Lung (tissue), 12 donors: ENCODE data around the gene OPCML. TPM values are rescaled to one million over a fixed set of nuclear protein-coding genes. Genes with fewer than 3 reads are reported as not detected.

Source experiments
- ATAC-seq: fragments of 200-7000 bp; cut with Tn5 transposase; one replicate; pipeline ENCODE4 v1.9.1; 2020; ENCODE audit warnings: moderate number of reproducible peaks; ENCODE audit not compliant: insufficient read depth, low FRiP score
- DNase-seq, 3 donors: peaks; one replicate each; pipeline ENCODE4 v3.0.0-alpha.2; 2013 to 2017
- H3K27ac ChIP-seq, 2 donors: one replicate each; pipeline ENCODE4 v1.5.1; 2013; ENCODE audit warnings: mild to moderate bottlenecking in 2 of 2, moderate library complexity in 2 of 2, control low read depth in 1 of 2, inconsistent platforms in 1 of 2, low read depth in 1 of 2, low read length in 1 of 2
- H3K27me3 ChIP-seq, 3 donors: one replicate each; pipeline ENCODE4 v1.5.1; 2013; ENCODE audit warnings: low read length in 2 of 3; ENCODE audit not compliant: control insufficient read depth in 3 of 3, insufficient read depth in 3 of 3
- H3K36me3 ChIP-seq, 4 donors: one replicate each; pipeline ENCODE4 v1.5.1; 2013; ENCODE audit warnings: low read length in 4 of 4, mild to moderate bottlenecking in 1 of 4, moderate library complexity in 1 of 4; ENCODE audit not compliant: control insufficient read depth in 4 of 4, insufficient read depth in 4 of 4
- H3K4me1 ChIP-seq, 5 donors: one replicate each; pipeline ENCODE4 v1.5.1; 2013; ENCODE audit warnings: low read length in 5 of 5, mild to moderate bottlenecking in 2 of 5, moderate library complexity in 1 of 5; ENCODE audit not compliant: control insufficient read depth in 5 of 5, insufficient read depth in 5 of 5
- H3K4me3 ChIP-seq: one replicate; pipeline ENCODE4 v1.5.1; 2013; ENCODE audit warnings: mild to moderate bottlenecking, control low read depth, moderate library complexity
- H3K9ac ChIP-seq, 2 donors: one replicate each; pipeline ENCODE4 v1.5.1; 2013; ENCODE audit warnings: low read length in 2 of 2, control low read depth in 1 of 2; ENCODE audit not compliant: insufficient read depth in 1 of 2
- H3K9me3 ChIP-seq, 4 donors: one replicate each; pipeline ENCODE4 v1.5.1; 2013; ENCODE audit warnings: low read length in 3 of 4, mild to moderate bottlenecking in 1 of 4, moderate library complexity in 1 of 4; ENCODE audit not compliant: control insufficient read depth in 4 of 4, insufficient read depth in 3 of 4
- WGBS, 2 donors: extraction: QIAGEN DNeasy Blood & Tissue Kit; methylation state at CpG; one replicate each; pipeline ENCODE4 v1.1.7; 2013; 5-methylcytosine and 5-hydroxymethylcytosine counted together
- polyA plus RNA-seq, 2 donors: library from polyadenylated mRNA; stranded (reverse); fragments of 200-250 nt; gene quantifications; one replicate each; pipeline ENCODE4 v1.2.1, GENCODE V29; 2013
- total RNA-seq, 2 donors: library from RNA; depleted of rRNA in 1 of 2; stranded (reverse); fragments of >200 nt in 1 of 2; gene quantifications; one replicate each; pipeline ENCODE4 v1.2.1, GENCODE V29; 2014 to 2021
- TF ChIP-seq, protein P1 (sequence below): IDR thresholded peaks from 2 replicates; pipeline ENCODE4 v1.5.1; 2012; ENCODE audit warnings: mild to moderate bottlenecking; ENCODE audit errors: control extremely low read depth, extremely low read depth
- donor health status: control.
- donor health status: control.
- donor health status: Bipolar disorder and iron deficiency.
- donor health status: healthy.
- donor health status: DM: yes; HTN: yes; CAD: no.

OPCML gene
- total and polyA plus RNA-seq, 4 donors: 0.49 to 0.74 TPM; not detected in 2

- Histone ChIP-seq H3K4me3 (no peak overlapping the region), H3K9ac (no peak overlapping the region), H3K27ac (no peak overlapping the region), H3K4me1 (no peaks in the 10 kb centered on the region), H3K27me3 (no peaks in the 10 kb centered on the region), H3K36me3 (no peaks in the 10 kb centered on the region), H3K9me3 (no peaks in the 10 kb centered on the region)
- TF ChIP-seq, protein P1, sequence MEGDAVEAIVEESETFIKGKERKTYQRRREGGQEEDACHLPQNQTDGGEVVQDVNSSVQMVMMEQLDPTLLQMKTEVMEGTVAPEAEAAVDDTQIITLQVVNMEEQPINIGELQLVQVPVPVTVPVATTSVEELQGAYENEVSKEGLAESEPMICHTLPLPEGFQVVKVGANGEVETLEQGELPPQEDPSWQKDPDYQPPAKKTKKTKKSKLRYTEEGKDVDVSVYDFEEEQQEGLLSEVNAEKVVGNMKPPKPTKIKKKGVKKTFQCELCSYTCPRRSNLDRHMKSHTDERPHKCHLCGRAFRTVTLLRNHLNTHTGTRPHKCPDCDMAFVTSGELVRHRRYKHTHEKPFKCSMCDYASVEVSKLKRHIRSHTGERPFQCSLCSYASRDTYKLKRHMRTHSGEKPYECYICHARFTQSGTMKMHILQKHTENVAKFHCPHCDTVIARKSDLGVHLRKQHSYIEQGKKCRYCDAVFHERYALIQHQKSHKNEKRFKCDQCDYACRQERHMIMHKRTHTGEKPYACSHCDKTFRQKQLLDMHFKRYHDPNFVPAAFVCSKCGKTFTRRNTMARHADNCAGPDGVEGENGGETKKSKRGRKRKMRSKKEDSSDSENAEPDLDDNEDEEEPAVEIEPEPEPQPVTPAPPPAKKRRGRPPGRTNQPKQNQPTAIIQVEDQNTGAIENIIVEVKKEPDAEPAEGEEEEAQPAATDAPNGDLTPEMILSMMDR: no peak
- peak in 1 of 3 donors; percentile 14 for DNase-seq
- WGBS, 2 donors: 32 to 33% methylated on average over 2 of the region's 2 CpGs
- no peak for ATAC-seq
Observed at GRCh38 chr11:133306019-133306418, 226.3 kb downstream of the OPCML start.

GRCh38 chr11:133305208-133305956 is 226.9 kb downstream of the OPCML start:
- ATAC-seq: no peak
- H3K4me3 ChIP-seq: no peak overlapping the region
- no peaks in the 10 kb centered on the region for H3K9me3 ChIP-seq
- no peak overlapping the region for H3K27ac ChIP-seq
- TF ChIP-seq, protein P1: no peak
- no peaks in the 10 kb centered on the region for H3K4me1 ChIP-seq
- 72 to 81% methylated on average over 5 of the region's 5 CpGs for WGBS, 2 donors
- DNase-seq: no peak
- H3K36me3 ChIP-seq: no peaks in the 10 kb centered on the region
- H3K27me3 ChIP-seq: no peaks in the 10 kb centered on the region
- H3K9ac ChIP-seq: no peak overlapping the region

DNA sequence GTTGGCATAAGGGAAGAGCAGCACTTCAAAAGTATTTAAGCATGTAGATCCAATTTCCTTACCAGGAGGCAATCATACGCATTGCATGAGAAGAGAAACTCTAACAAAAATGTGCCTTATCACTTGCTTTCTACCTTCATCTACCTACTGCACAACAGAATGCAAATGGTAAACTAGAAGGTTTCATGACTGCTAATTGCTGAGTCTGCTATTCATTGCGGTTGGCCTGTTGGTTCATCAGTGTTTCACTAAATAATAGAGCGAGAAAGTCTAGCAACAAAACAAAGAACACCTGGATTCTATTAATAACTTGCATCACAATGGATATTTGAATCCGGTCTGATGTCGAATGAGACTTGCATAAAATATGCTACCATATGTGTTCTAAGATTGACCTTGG is 229.0 kb downstream of the OPCML start:
- Histone ChIP-seq H3K9ac (no peak overlapping the region), H3K27ac (no peak overlapping the region), H3K4me3 (no peak overlapping the region), H3K27me3 (peaks cover 0 to 2% (median 0%) of the 10 kb centered on the region in 3 donors), H3K9me3 (no peaks in the 10 kb centered on the region), H3K4me1 (no peaks in the 10 kb centered on the region), H3K36me3 (no peaks in the 10 kb centered on the region)
- DNase-seq (no peak), ATAC-seq (no peak)
- WGBS, 2 donors: 92 to 93% methylated on average over 5 of the region's 5 CpGs
- TF ChIP-seq, protein P1: no peak

DNA sequence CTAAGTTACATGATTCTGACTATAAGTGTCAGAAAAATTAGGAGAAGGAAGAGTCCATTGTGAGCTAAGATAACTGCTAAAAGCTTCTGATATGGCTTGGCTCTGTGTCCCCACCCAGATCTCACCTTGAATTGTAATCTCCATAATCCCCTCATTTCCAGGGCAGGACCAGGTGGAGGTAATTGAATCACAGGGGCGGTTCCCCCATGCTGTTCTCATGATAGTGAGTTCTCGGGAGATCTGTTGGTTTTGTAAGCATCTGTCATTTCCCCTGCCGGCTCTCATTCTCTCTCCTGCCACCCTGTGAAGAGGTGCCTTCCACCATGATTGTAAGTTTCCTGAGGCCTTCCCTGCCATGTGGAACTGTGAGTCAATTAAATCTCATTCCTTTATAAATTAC is 230.2 kb downstream of the OPCML start:
- DNase-seq: no peak
- TF ChIP-seq, protein P1: no peak
- H3K4me1 ChIP-seq: no peaks in the 10 kb centered on the region
- H3K9me3 ChIP-seq: no peaks in the 10 kb centered on the region
- no peaks in the 10 kb centered on the region for H3K36me3 ChIP-seq
- no peak for ATAC-seq
- H3K9ac ChIP-seq: no peak overlapping the region
- H3K27ac ChIP-seq: no peak overlapping the region
- no peak overlapping the region for H3K4me3 ChIP-seq
- 38 to 41% methylated on average over 3 of the region's 3 CpGs for WGBS, 2 donors
- peaks cover 0 to 2% (median 0%) of the 10 kb centered on the region in 3 donors for H3K27me3 ChIP-seq
